ENCODE measurements around the gene GLYATL1.

GLYATL1 gene

DNA sequence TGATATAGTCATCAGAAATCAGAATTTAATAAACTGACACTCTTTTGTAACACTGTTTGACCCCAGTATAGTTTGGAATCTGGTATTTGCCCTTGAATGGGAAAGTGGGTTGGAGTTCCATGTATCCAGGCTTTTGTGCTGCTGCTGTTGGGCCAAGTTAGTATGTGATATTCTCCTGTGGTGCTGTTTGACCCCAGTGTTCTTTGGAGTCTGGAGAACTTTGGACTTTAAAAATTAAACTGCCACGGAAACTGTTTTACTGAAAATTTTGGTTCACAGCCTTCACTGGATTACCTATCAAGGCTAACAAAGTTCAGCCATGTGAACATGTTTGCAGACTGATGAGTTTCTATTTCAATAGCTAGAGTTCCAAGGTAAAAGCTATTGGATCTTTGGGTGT, 740 bp downstream of the GLYATL1 start:
- Mint-ChIP-seq H3K27ac (no peak overlapping the region), H3K4me3 (no peak overlapping the region), H3K4me1 (ENCODE audit: low read depth) (no peaks in the 10 kb centered on the region), H3K9me3 (no peaks in the 10 kb centered on the region), H3K27me3 (no peaks in the 10 kb centered on the region), H3K36me3 (ENCODE audit: low read depth) (no peaks in the 10 kb centered on the region)

DNA sequence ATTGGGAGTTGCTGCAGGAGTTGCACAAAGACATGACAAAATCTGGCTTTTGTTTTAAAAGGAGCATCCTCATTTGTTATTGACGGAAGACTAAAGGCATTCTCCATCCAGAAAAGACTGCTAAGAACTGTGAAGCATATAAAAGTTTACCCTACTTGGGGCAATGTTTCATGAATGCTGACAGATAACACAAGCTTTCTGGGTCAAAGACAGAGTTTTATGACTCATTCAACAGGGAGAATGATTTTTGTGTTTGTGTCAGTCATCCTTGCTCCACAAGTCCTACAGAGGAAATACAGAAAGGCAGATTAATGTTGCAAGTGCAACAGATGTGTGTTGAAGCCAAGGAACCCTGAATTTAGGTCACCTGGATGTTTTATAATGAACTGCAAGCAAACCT, 2.5 kb downstream of the GLYATL1 start:
- Mint-ChIP-seq H3K27me3 (peaks cover 4% of the 10 kb centered on the region), H3K36me3 (ENCODE audit: low read depth) (no peaks in the 10 kb centered on the region), H3K4me1 (ENCODE audit: low read depth) (no peaks in the 10 kb centered on the region), H3K27ac (no peak overlapping the region), H3K4me3 (no peak overlapping the region), H3K9me3 (no peaks in the 10 kb centered on the region)

DNA sequence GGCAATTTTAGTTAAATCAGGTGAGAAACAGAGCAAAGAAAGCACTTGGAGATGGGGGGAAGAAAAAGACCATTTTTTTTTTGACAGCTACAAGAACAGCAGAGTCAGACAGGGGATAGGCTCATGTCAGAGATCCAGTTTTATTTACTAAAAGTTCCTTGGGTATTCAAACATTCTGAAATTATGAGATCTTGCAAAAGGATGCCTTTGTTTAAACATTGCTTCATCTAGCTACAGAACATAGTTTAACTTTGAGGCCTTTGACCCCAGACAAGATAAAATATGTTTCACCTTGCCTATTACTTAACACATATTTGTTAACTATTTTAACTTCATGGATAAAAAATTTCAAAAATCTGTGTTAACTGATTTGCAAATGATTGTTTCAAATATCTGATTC, 6.4 kb downstream of the GLYATL1 start:
- Mint-ChIP-seq H3K4me3 (no peak overlapping the region), H3K4me1 (ENCODE audit: low read depth) (no peaks in the 10 kb centered on the region), H3K27ac (no peak overlapping the region), H3K27me3 (peaks cover 13% of the 10 kb centered on the region), H3K36me3 (ENCODE audit: low read depth) (no peaks in the 10 kb centered on the region), H3K9me3 (no peaks in the 10 kb centered on the region)

DNA sequence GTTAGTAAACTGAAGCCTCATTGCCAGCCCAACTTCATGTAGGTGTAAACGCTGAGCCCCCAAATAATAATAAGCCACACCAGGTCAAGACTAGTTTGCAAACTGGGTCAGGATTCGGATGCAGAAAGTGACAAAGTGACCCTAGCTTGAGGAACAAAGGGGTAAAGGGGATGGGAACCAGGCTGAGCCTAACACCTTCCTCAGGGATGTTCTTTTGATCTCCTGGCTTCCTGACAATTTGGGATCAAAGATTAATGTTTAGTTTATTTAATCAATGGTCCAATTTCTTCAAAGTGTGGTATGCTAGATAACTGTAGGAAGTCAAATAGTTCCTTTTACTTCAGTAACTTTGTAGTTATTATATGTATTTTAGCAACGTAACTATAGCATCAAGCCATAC, 9.9 kb downstream of the GLYATL1 start:
- H3K9me3 Mint-ChIP-seq, result no peaks in the 10 kb centered on the region
- H3K27ac Mint-ChIP-seq, result no peak overlapping the region
- no peak overlapping the region for H3K4me3 Mint-ChIP-seq
- H3K36me3 Mint-ChIP-seq (ENCODE audit: low read depth), result no peaks in the 10 kb centered on the region
- H3K27me3 Mint-ChIP-seq, result peaks cover 18% of the 10 kb centered on the region
- H3K4me1 Mint-ChIP-seq (ENCODE audit: low read depth), result no peaks in the 10 kb centered on the region

DNA sequence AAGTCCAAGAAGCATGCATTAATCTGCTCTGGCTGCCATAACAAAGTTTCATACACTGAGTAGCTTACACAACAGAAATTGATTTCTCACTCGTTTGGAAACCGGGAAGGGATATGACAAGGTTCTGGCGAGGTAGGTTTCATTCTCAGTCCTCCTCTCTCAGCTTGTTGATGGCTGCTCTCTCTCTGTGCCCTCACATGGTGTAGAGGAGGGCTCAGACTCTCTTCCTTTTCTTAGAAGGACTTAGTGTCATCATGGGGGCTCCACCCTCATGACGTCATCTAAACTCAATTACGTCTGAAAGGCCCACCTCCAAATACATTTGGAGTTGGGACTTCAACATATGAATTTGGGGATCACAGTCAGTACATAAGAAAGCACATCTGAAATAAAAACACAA, 18.6 kb downstream of the GLYATL1 start:
- Mint-ChIP-seq H3K4me1 (ENCODE audit: low read depth) (no peaks in the 10 kb centered on the region), H3K27me3 (peaks cover 11% of the 10 kb centered on the region), H3K36me3 (ENCODE audit: low read depth) (no peaks in the 10 kb centered on the region), H3K27ac (no peak overlapping the region), H3K4me3 (no peak overlapping the region), H3K9me3 (no peaks in the 10 kb centered on the region)

DNA sequence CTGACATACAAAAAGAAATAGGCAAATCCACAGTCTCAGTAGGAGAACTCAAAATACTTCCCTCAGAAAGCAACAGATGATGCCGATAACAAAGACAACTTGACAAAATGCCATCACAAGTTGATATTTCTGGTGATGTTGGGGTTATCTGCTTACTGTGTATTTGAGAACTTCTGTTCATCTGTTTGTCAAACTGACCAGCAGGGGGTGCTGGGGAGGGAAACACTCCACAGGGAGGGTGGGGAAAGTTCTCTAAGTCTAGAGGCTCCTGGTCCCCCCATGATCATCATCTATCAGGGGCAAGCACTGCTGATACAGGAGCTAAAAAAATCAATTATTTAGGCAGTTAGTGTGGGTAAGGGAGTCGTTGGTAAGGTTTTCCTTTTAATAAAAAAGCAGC, 19.2 kb downstream of the GLYATL1 start:
- H3K27me3 Mint-ChIP-seq, result peaks cover 11% of the 10 kb centered on the region

DNA sequence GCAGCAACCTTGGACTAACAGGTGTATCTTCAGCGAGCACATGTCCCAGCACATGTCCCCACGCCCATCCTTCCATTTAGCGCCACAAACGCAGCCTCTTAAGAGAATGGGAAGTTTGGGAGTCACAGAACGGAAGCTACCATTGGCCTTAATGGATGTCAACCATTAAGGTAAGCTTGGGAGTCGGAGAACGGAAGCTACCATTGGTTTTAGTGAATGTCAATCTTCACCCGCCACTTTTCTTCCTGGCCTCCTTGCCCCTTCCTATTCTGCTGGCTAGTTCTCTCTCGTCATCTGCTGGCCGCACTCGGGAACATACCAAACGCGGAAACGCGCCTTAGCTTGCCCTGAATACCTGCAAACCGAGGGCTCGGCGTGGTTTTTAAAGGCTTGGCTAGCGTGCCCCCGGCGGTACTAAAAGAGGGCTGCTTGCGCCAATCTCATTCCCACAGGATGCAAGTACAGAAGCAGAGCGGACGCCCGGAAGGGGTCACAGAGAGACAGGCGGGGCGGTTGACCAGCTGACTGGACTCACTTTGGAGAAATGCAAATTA, 24.3 kb downstream of the GLYATL1 start:
- Mint-ChIP-seq H3K27ac (no peak overlapping the region), H3K4me1 (ENCODE audit: low read depth) (no peaks in the 10 kb centered on the region), H3K4me3 (no peak overlapping the region), H3K9me3 (no peaks in the 10 kb centered on the region), H3K36me3 (ENCODE audit: low read depth) (no peaks in the 10 kb centered on the region), H3K27me3 (peaks cover 9% of the 10 kb centered on the region)

More for the DNA sequence above, 19.2 kb downstream of the GLYATL1 start:
- no peaks in the 10 kb centered on the region for H3K4me1 Mint-ChIP-seq (ENCODE audit: low read depth)
- H3K36me3 Mint-ChIP-seq (ENCODE audit: low read depth), result no peaks in the 10 kb centered on the region
- H3K27ac Mint-ChIP-seq, result no peak overlapping the region
- H3K9me3 Mint-ChIP-seq, result no peaks in the 10 kb centered on the region
- H3K4me3 Mint-ChIP-seq, result no peak overlapping the region

DNA sequence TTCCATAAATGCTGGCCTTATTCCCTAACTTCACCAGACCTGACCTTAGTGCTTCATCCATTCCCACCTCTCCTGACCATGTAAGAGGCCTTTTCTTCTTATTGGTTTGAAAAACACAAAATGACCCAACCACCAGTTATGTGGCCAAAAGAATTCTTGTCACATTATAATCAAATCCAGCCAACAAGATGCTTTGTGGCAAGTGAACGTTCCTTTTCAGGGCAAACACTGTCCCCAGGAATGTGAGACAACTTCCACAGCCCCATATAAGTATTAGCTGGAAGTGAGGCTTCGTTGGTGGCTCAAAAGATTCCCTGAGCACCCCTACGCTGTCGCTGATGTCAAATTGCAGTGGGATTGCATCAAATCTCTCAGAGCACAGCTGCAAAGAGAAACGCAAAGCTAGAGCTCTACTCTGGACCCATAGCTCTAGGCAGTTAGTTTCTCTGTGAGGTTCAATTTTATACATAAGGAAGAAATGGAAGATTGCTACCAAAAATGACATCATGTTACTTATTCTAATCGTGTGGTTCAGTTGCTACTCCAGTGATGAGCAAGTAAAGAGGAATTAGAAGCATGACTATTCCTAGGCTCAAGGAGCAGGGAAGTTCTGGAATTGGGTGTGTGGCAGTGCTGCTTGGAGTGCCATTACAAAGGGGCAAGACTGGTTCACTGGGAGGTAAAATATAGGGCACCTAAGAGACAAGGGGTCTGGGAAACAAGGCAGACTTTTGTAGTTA, 26.1 kb downstream of the GLYATL1 start:
- H3K4me3 Mint-ChIP-seq, result no peak overlapping the region
- no peaks in the 10 kb centered on the region for H3K9me3 Mint-ChIP-seq
- H3K27ac Mint-ChIP-seq, result no peak overlapping the region
- H3K4me1 Mint-ChIP-seq (ENCODE audit: low read depth), result no peaks in the 10 kb centered on the region
- peaks cover 9% of the 10 kb centered on the region for H3K27me3 Mint-ChIP-seq
- no peaks in the 10 kb centered on the region for H3K36me3 Mint-ChIP-seq (ENCODE audit: low read depth)

DNA sequence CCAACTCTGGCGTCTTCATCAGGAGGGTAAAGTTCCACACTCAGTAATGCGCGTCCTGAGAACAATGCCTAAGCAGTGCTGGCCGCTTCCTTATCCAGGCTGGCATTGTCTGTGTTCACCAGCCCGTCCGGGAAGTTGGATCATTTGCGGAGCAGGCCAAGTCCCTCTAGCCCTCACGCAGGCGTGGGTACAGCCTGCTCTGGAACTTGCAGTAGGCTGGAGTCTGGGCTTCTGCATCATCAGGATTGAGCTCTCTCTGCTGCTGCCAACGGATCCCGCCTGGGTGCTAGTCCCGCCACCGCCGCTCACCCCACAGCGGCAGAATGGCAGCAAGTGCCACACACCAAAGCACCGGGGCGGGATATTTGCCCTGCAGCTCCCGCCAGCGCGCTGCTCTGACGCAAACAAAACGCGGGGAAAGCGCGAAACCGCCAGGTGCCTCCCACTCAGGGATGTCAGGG, 29.0 kb downstream of the GLYATL1 start:
- Mint-ChIP-seq H3K36me3 (ENCODE audit: low read depth) (no peaks in the 10 kb centered on the region), H3K27ac (no peak overlapping the region), H3K9me3 (no peaks in the 10 kb centered on the region), H3K4me1 (ENCODE audit: low read depth) (no peaks in the 10 kb centered on the region), H3K27me3 (peaks cover 10% of the 10 kb centered on the region), H3K4me3 (no peak overlapping the region)

DNA sequence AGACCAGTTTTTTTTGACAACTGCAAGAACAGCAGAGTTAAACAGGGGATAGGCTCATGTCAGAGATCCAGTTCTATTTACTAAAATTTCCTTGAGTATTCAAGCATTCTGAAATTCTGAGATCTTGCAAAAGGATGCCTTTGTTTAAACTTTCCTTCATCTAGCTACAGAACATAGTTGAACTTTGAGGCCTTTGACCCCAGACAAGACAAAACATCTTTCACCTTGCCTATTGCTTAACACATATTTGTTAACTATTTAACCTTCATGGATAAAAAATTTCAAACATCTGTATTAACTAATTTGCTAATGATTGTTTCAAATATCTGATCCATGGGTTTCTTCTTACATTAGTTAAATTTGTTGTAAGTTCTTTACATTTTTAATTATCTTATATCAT, 38.2 kb downstream of the GLYATL1 start:
- Mint-ChIP-seq H3K4me1 (ENCODE audit: low read depth) (no peaks in the 10 kb centered on the region), H3K27me3 (peaks cover 6% of the 10 kb centered on the region), H3K9me3 (no peaks in the 10 kb centered on the region), H3K36me3 (ENCODE audit: low read depth) (no peaks in the 10 kb centered on the region), H3K27ac (no peak overlapping the region), H3K4me3 (no peak overlapping the region)

DNA sequence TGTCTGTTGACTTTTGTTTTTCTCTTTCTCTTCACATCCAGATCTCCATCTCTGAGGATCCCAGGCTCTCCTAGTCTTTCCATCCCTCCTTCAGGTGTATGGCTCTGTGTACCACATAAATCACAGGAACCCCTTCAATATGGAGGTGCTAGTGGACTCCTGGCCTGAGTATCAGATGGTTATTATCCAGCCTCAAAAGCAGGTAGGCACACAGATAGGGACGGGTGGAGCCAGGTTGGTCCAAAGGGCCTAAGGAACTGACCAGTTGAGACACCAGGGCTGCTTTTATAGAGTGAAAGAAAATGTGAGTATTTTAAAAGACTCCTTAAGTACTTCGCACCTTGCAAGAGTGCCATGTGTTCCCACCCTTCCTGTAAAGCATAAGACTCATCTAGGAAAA, 39.9 kb downstream of the GLYATL1 start:
- H3K4me3 Mint-ChIP-seq, result no peak overlapping the region
- no peaks in the 10 kb centered on the region for H3K4me1 Mint-ChIP-seq (ENCODE audit: low read depth)

DNA sequence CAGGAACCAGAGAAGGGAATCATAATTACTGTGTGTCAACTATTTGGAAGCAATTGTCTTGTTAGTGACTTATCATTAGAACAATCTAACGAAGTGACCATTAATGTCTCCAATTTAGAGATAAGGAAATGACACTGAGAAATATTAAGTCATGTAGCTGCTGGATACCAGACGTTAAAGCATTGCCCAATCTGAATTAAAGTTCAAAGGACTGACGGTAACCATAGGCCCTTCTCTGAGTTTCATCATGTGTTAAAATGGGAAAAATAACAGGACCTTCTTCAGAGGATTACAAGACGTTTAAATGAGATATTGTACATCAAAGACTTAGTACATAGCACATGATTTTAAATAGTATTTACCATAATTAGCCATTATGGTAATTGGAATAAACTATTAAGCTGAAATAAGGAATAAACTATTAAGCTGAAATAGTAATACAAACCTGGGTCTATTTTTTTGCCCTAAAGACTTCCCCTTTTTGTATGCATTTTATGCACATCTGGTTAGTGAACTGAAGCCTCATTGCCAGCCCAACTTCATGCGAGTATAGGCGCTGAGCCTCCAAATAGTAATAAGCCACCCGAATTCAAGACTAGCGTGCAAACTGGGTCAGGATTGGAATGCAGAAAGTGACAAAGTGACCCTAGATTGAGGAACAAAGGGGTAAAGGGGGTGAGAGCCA, 41.0 kb downstream of the GLYATL1 start:
- no peak overlapping the region for H3K27ac Mint-ChIP-seq
- peaks cover 5% of the 10 kb centered on the region for H3K9me3 Mint-ChIP-seq
- H3K36me3 Mint-ChIP-seq (ENCODE audit: low read depth), result no peaks in the 10 kb centered on the region
- H3K4me1 Mint-ChIP-seq (ENCODE audit: low read depth), result no peaks in the 10 kb centered on the region
- H3K4me3 Mint-ChIP-seq, result no peak overlapping the region
- H3K27me3 Mint-ChIP-seq, result peaks cover 5% of the 10 kb centered on the region

More for the DNA sequence above, 39.9 kb downstream of the GLYATL1 start:
- H3K9me3 Mint-ChIP-seq, result peaks cover under 1% of the 10 kb centered on the region
- H3K27me3 Mint-ChIP-seq, result no peaks in the 10 kb centered on the region
- H3K36me3 Mint-ChIP-seq (ENCODE audit: low read depth), result no peaks in the 10 kb centered on the region
- no peak overlapping the region for H3K27ac Mint-ChIP-seq

DNA sequence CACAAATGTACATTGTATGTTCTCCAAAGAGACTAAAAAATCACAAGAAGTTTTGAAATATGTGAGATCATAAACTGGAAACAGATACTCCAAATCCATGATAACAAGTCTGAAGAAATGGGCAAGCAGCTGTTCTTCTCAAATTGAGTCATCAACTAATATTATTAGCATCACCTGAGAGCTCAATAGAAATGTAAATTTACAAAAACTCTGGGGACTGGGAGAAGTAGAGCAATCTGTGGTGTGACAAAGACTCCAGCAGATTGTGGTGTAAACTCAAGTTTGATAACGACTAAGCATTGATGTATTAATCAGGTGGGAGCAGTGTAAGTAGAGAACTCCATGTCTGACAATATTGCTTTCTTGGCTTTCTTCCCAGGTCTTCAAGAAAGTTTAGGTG, 53.2 kb downstream of the GLYATL1 start:
- H3K4me1 Mint-ChIP-seq (ENCODE audit: low read depth), result no peaks in the 10 kb centered on the region

DNA sequence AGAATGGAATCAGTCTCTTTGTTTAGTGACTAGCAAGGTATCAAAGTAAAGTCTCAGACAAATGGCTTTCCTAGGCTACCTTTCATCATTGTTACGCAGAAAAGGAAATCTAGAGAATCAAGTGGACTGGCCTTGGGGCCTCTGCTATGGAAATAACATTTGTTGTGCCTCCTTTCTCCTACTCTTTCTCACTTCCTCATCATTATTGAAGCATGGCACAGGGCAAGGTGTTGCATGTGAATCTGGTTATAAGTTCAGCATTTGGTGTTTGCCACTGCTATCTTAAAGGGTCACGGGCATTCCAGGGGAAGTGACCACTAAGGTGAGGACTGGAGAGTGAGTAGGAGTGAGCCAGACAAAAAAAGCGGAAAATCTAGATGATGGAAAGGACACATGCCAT, 54.9 kb downstream of the GLYATL1 start:
- no peaks in the 10 kb centered on the region for H3K4me1 Mint-ChIP-seq (ENCODE audit: low read depth)
- H3K36me3 Mint-ChIP-seq (ENCODE audit: low read depth), result no peaks in the 10 kb centered on the region
- no peaks in the 10 kb centered on the region for H3K27me3 Mint-ChIP-seq
- H3K4me3 Mint-ChIP-seq, result no peak overlapping the region
- H3K9me3 Mint-ChIP-seq, result no peaks in the 10 kb centered on the region
- no peak overlapping the region for H3K27ac Mint-ChIP-seq

More for the DNA sequence above, 53.2 kb downstream of the GLYATL1 start:
- Mint-ChIP-seq H3K4me3 (no peak overlapping the region), H3K9me3 (peaks cover 3% of the 10 kb centered on the region), H3K27ac (no peak overlapping the region), H3K36me3 (ENCODE audit: low read depth) (no peaks in the 10 kb centered on the region), H3K27me3 (peaks cover 9% of the 10 kb centered on the region)

DNA sequence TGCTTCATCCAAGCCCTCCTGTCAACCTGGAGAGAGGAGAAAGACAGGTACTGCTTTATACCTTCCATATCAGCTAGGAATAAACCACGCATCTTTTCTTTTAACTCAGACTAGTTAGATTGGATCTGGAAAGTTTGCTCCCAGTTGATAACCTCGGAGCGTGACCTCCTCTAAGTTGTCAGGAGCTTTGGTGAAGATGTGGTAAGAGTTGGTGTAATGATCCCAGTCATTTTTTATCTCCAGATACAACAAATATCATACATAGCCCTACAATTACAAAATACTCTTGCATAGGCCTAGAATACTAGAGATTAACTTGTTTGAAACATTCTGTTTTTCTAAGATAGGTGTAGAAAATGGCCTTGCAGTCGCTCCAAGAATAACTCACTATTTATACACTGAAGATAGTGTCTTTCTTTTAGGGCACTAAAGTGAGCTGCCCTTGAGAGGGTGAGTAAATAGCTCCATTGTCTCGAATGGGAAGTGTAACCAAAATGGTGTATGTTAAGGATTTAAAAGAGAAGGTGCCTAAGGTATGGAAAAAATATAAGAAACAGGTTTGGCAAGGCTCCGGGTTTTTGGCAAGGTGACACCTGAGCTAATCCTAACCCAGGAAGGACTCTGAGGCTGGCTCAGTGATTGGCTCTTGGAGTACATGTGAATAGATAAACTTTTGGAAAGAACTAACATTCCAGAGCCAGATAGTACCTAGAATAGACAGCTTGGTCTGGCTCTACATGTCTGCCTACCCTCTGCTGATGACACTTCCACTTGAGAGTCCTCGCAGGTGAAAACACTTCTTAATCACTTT, 59.4 kb downstream of the GLYATL1 start:
- Mint-ChIP-seq H3K4me1 (ENCODE audit: low read depth) (no peaks in the 10 kb centered on the region), H3K27ac (no peak overlapping the region), H3K9me3 (no peaks in the 10 kb centered on the region), H3K27me3 (no peaks in the 10 kb centered on the region), H3K4me3 (no peak overlapping the region), H3K36me3 (ENCODE audit: low read depth) (no peaks in the 10 kb centered on the region)
